ENCODE data around the gene PCNX3. TPM values are rescaled to one million over a fixed set of nuclear protein-coding genes. Genes with fewer than 3 reads are reported as not detected.
A peak's percentile ranks its signal among the peaks of the same experiment; 100 is the strongest.

The PCNX3 gene
- polyA plus RNA-seq, 3 donors, result 0.58 to 36.4 (median 1.7) TPM

GRCh38 chr11:65612691-65613090 lies 2.9 kb upstream of the PCNX3 start:
- intact Hi-C loops (cut with micrococcal nuclease), result loop anchor here (5.0 to 10.0 kb wide), 3 partner anchors 35 to 70 kb away; partner anchors contain the start of gene EHBP1L1 (in 1 of the 2)
- DNase-seq, result no peak
- peak overlapping the region; percentile 92 for H3K9ac ChIP-seq (ENCODE audit: insufficient read depth, low read length, poor library complexity, severe bottlenecking)
- H3K27me3 Mint-ChIP-seq (ENCODE audit: low read depth in 3 of 3), result no peaks in the 10 kb centered on the region
- no peaks in the 10 kb centered on the region for H3K27me3 ChIP-seq (ENCODE audit: control insufficient read depth in 2 of 2, insufficient read depth in 2 of 2, low read length in 2 of 2)
- H3K27ac ChIP-seq (ENCODE audit: low read depth in 1 of 2, low read length in 2 of 2), result peak overlapping the region; percentile 94 to 96
- peaks cover 96% of the 10 kb centered on the region for H3K79me2 ChIP-seq (ENCODE audit: insufficient read depth, low read length)
- H4K20me1 ChIP-seq (ENCODE audit: insufficient read depth, low read length), result peaks cover 83% of the 10 kb centered on the region
- 37% methylated on average over 7 of the region's 7 CpGs for WGBS (ENCODE audit: insufficient coverage)
- peaks cover 0 to 2% (median 0%) of the 10 kb centered on the region in 7 donors for H3K9me3 Mint-ChIP-seq
- peak overlapping the region; percentile 89 to 96 for H3K4me3 Mint-ChIP-seq
- no peak for TF ChIP-seq CTCF (IDR thresholded peaks at IDR 0.05)
- H3K4me1 Mint-ChIP-seq, result peaks cover 53% of the 10 kb centered on the region
- H3K4me3 ChIP-seq (replicated peaks in 1 of 3; ENCODE audit: low read depth in 2 of 3, low read length in 3 of 3), result peak overlapping the region; percentile 72 to 96 (median 93)
- peak overlapping the region; percentile 99 for H3K4me2 ChIP-seq (replicated peaks; ENCODE audit: extremely low read depth, low read length, poor library complexity, severe bottlenecking)
- no peak overlapping the region for H2AFZ ChIP-seq (ENCODE audit: insufficient read depth, low read depth, low read length, poor library complexity, severe bottlenecking)
- H3K4me1 ChIP-seq (ENCODE audit: control insufficient read depth in 1 of 2, insufficient read depth in 2 of 2, low read length in 2 of 2), result peaks cover 50 to 69% of the 10 kb centered on the region in 2 donors
- peaks cover 37 to 39% of the 10 kb centered on the region in 2 donors for H3K36me3 ChIP-seq (replicated peaks in 1 of 2; ENCODE audit: control insufficient read depth in 1 of 2, insufficient read depth in 2 of 2, low read length in 2 of 2)
- H3K27ac Mint-ChIP-seq, result peak overlapping the region; percentile 88 to 99 (median 96)
- no peaks in the 10 kb centered on the region for H3K9me3 ChIP-seq (replicated peaks in 1 of 2; ENCODE audit: control insufficient read depth in 1 of 2, insufficient read depth in 1 of 2, low read length in 2 of 2)
- peaks cover 40 to 59% of the 10 kb centered on the region in 2 donors for H3K36me3 Mint-ChIP-seq

DNA sequence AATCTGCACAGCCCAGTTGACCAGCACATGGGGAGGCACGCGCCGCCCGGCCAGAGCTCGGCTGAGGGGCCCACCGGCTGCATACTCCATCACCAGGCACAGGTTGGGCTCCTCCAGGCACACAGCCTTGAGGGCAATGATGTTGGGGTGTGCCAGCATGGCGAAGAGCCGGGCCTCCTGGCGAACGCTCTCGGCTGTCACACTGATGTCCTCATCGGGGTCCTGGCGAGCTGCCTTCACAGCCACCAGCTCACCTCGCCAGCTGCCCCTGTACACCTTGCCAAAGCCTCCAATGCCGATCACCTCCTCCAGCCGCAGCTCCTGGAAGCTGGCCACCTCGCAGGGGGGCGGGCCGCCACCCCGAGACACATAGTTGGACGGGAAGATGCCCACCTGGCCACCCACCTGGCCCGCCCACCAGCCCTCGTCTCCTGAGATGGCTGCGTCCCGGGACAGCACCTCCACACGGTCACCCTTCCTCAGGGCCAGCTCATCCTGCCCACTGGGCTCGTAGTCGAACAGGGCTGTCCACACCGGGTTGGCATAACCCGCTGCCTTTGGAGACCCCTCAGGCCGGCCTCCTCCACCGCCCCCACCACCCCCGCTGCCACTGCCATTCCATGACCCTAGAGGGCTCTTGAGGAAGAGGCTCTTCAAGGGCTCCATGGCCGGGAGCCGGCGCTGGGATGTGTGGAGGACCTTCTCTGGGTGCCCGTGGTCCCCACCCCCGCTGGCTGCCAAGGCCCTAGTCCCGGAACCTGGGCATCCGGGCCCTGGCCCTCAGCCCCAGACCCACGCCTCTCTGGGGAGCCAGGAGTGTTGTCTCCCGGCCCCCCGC lies 2.3 kb upstream of the PCNX3 start:
- Histone ChIP-seq H3K79me2 (ENCODE audit: insufficient read depth, low read length) (peaks cover 96% of the 10 kb centered on the region), H3K9ac (ENCODE audit: insufficient read depth, low read length, poor library complexity, severe bottlenecking) (peak overlapping the region; percentile 92), H3K4me2 (replicated peaks; ENCODE audit: extremely low read depth, low read length, poor library complexity, severe bottlenecking) (peak overlapping the region; percentile 99), H3K27me3 (ENCODE audit: control insufficient read depth in 2 of 2, insufficient read depth in 2 of 2, low read length in 2 of 2) (no peaks in the 10 kb centered on the region), H3K27ac (ENCODE audit: low read depth in 1 of 2, low read length in 2 of 2) (peak overlapping the region; percentile 94 to 96), H3K4me3 (replicated peaks in 1 of 3; ENCODE audit: low read depth in 2 of 3, low read length in 3 of 3) (peak overlapping the region; percentile 72 to 96 (median 93)), H3K9me3 (replicated peaks in 1 of 2; ENCODE audit: control insufficient read depth in 1 of 2, insufficient read depth in 1 of 2, low read length in 2 of 2) (no peaks in the 10 kb centered on the region), H3K36me3 (replicated peaks in 1 of 2; ENCODE audit: control insufficient read depth in 1 of 2, insufficient read depth in 2 of 2, low read length in 2 of 2) (peaks cover 37 to 39% of the 10 kb centered on the region in 2 donors), H2AFZ (ENCODE audit: insufficient read depth, low read depth, low read length, poor library complexity, severe bottlenecking) (peak overlapping the region; percentile 38), H3K4me1 (ENCODE audit: control insufficient read depth in 1 of 2, insufficient read depth in 2 of 2, low read length in 2 of 2) (peaks cover 50 to 69% of the 10 kb centered on the region in 2 donors), H4K20me1 (ENCODE audit: insufficient read depth, low read length) (peaks cover 83% of the 10 kb centered on the region)
- no peak for TF ChIP-seq CTCF (IDR thresholded peaks at IDR 0.05)
- H3K4me1 Mint-ChIP-seq, result peaks cover 53% of the 10 kb centered on the region
- no peaks in the 10 kb centered on the region for H3K27me3 Mint-ChIP-seq (ENCODE audit: low read depth in 3 of 3)
- DNase-seq, result peak in 1 of 3 donors; percentile 35
- intact Hi-C loops (cut with micrococcal nuclease), result loop anchor here (5.0 to 10.0 kb wide), 3 partner anchors 36 to 71 kb away; partner anchors contain the start of gene EHBP1L1 (in 1 of the 2)
- peaks cover 38 to 59% of the 10 kb centered on the region in 2 donors for H3K36me3 Mint-ChIP-seq
- H3K27ac Mint-ChIP-seq, result peak overlapping the region; percentile 53 to 99 (median 97)
- 11% methylated on average over 30 of the region's 43 CpGs for WGBS (ENCODE audit: insufficient coverage)
- H3K4me3 Mint-ChIP-seq, result peak overlapping the region; percentile 89 to 96
- H3K9me3 Mint-ChIP-seq, result peaks cover 0 to 2% (median 0%) of the 10 kb centered on the region in 7 donors
